DMS 273 treated with DMSO at 0.1 percent for 48 hours (cell line): ENCODE measurements around the gene UROD.
"Not testable (repeated sequence)": the region's sequence is repeated elsewhere in the genome, so short reads cannot be mapped to it uniquely, and the experiment has no call there.

Source experiments
- DNase-seq: peaks from one replicate; lab custom pipeline; 2025; lab: John Stamatoyannopoulos, UW

UROD gene

DNA sequence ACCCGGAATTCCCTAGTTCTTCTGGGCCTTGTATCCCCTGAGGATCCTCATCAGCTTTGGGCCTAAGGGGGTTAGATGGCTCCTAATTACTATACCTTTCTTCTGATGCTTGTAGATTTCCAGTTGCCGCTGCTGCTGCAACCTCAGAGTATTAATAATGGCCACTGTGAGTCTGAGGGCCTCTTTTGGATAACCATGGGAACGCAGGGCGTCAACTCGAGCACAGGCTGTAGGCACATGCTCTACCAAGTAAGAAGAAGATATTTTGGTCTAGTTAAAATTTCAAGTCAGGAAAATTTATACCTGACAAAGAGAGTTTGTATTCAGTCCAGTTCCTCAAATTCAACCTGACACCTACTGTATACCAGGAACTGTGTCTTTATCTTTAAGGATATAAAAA, 28.2 kb downstream of the UROD start:
- no peak for DNase-seq

- DNase-seq = no peak
Observed at GRCh38 chr1:45043094-45043493, 31.0 kb downstream of the UROD start.

DNA sequence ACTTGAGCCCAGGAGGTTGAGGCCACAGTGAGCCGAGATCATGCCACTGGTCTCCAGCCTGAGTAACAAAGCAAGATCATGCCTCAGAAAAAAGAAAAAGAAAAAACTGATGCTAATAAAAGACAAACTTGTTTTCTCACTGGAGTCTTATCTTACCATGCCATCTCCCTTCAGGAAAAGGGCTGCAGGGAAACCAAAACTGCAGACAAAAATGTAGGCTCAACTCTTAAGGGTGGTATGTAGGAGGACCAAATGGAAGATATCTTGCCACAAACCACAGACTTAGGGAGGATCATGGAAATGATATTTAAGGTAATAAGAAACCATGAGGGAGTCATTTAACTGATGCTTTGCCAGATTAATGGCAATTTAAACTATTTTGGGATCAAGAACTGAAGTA, 32.9 kb downstream of the UROD start:
- DNase-seq = no peak

- no peak for DNase-seq
Observed at GRCh38 chr1:45047032-45047431, 35.0 kb downstream of the UROD start.

GRCh38 chr1:45051005-45051772, 39.1 kb downstream of the UROD start:
- no peak for DNase-seq

- DNase-seq = no peak
Observed at GRCh38 chr1:45057542-45057941, 45.5 kb downstream of the UROD start.

DNA sequence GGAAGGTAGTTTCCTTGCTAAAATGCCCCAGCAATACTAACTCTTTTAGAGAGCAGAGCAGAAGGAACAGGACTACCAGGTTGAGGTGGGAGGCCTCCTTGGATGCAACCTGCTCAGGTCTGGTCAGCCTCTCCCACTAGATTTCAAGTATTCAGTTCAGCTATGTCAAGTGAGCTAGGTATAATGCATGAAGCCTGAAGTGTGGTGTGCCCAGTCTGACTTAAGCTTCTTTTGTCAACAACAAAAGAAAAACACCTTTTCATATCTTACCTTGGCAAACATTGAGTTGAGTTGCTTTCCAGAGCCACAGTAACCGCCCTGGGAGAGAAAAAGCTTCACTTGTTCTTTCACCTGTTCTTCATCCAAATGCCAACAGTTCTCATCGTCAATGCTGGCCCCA, 47.8 kb downstream of the UROD start:
- no peak for DNase-seq

DNA sequence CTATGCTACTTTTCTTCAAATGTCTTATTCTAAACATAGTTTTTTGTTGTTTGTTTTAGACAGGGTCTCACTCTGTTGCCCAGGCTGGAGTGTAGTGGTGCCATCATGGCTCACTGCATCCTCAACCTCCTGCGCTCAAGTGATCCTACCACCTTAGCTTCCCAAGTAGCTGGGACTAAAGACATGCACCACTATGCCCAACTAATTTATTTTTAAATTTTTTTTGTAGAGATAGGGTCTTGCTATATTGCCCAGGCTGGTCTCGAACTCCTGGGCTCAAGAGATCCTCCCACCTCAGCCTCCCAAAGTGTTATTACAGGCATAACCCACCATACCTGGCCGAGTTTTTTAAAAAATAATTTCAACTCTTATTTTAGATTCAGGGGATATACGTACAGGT, 50.4 kb downstream of the UROD start:
- not testable (repeated sequence) for DNase-seq

DNA sequence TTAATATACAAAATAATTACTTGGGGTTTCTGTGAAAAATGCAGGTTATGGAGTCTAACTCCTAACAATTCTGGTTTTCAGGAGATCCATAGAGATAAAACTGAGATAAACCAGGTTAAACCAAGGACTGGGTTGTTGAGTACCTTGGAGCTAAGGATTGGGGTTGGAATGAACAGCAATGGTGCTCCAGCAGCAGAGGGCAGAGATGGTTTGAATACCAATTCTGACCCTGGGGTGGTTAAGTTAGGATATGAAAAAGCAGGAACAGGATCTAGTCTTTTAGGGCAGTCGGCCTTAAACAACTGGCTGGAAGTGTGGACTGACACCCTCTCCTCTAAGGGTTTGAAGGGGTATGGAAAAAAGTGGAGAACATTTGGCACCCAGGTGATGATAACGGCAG, 53.0 kb downstream of the UROD start:
- no peak for DNase-seq
